WERI-Rb-1 (cell line): ENCODE data around the gene SPDYE1.
A peak's percentile ranks its signal among the peaks of the same experiment; 100 is the strongest.

Experiments used
- DNase-seq: peaks from one replicate; pipeline ENCODE4 v3.0.0-alpha.2; 2020
- H3K27ac ChIP-seq: fragments of 250-450 bp; sonication (Bioruptor Pico); 2 replicates; pipeline ENCODE4 v1.5.1; 2020; ENCODE audit warnings: mild to moderate bottlenecking, moderate library complexity
- H3K27me3 ChIP-seq: fragments of 250-450 bp; sonication (Bioruptor Pico); 2 replicates; pipeline ENCODE4 v1.5.1; 2021; ENCODE audit warnings: mild to moderate bottlenecking, low read depth, moderate library complexity; ENCODE audit not compliant: insufficient read depth, severe bottlenecking
- H3K36me3 ChIP-seq: fragments of 250-450 bp; sonication (Bioruptor Pico); 2 replicates; pipeline ENCODE4 v1.5.1; 2020; ENCODE audit warnings: mild to moderate bottlenecking, moderate library complexity
- H3K4me3 ChIP-seq: 2 replicates; pipeline ENCODE4 v1.5.1; 2011; ENCODE audit warnings: low read depth, mild to moderate bottlenecking, control low read depth, low read length
- H3K9me3 ChIP-seq: fragments of 250-450 bp; sonication (Bioruptor Pico); 2 replicates; pipeline ENCODE4 v1.5.1; 2021; ENCODE audit warnings: mild to moderate bottlenecking, moderate library complexity; ENCODE audit not compliant: severe bottlenecking
- CTCF ChIP-seq: IDR thresholded peaks from 2 replicates; pipeline ENCODE4 v1.5.1; 2011; ENCODE audit warnings: low read depth, mild to moderate bottlenecking, control low read depth, inconsistent platforms, low read length

Gene SPDYE1

GRCh38 chr7:44044315-44045225 is 46.9 kb downstream of the SPDYE1 start, which contains the start of gene DBNL:
Gene DBNL (plus strand): TSS chr7:44044702. CDS start chr7:44044738, 36 bp downstream.
- Histone ChIP-seq H3K36me3 (peaks cover 28% of the 10 kb centered on the region), H3K27ac (peak within 1 kb of the TSS; percentile 87), H3K4me3 (peak within 1 kb of the TSS; percentile 95), H3K9me3 (no peaks in the 10 kb centered on the region), H3K27me3 (no peaks in the 10 kb centered on the region)
- no peak for TF ChIP-seq CTCF
- peak; percentile 96 for DNase-seq

- peak overlapping the region; percentile 87 for H3K27ac ChIP-seq
- TF ChIP-seq CTCF, result no peak
- no peak for DNase-seq
- no peaks in the 10 kb centered on the region for H3K9me3 ChIP-seq
- H3K27me3 ChIP-seq, result no peaks in the 10 kb centered on the region
- H3K36me3 ChIP-seq, result peaks cover 34% of the 10 kb centered on the region
- H3K4me3 ChIP-seq, result peak overlapping the region; percentile 95
Observed at GRCh38 chr7:44045226-44046014, 47.7 kb downstream of the SPDYE1 start.

- H3K4me3 ChIP-seq, result no peak overlapping the region
- H3K27ac ChIP-seq, result no peak overlapping the region
- TF ChIP-seq CTCF, result no peak
- no peak for DNase-seq
- H3K9me3 ChIP-seq, result no peaks in the 10 kb centered on the region
- peaks cover 45% of the 10 kb centered on the region for H3K36me3 ChIP-seq
- no peaks in the 10 kb centered on the region for H3K27me3 ChIP-seq
Observed at GRCh38 chr7:44046321-44047061, 48.8 kb downstream of the SPDYE1 start.

GRCh38 chr7:44048031-44048795 is 50.5 kb downstream of the SPDYE1 start:
- no peak overlapping the region for H3K4me3 ChIP-seq
- no peak for DNase-seq
- H3K36me3 ChIP-seq, result peaks cover 58% of the 10 kb centered on the region
- no peak overlapping the region for H3K27ac ChIP-seq
- TF ChIP-seq CTCF, result no peak
- no peaks in the 10 kb centered on the region for H3K27me3 ChIP-seq
- no peaks in the 10 kb centered on the region for H3K9me3 ChIP-seq
